Measurements from ENCODE around the gene TMEM45B.

DNA sequence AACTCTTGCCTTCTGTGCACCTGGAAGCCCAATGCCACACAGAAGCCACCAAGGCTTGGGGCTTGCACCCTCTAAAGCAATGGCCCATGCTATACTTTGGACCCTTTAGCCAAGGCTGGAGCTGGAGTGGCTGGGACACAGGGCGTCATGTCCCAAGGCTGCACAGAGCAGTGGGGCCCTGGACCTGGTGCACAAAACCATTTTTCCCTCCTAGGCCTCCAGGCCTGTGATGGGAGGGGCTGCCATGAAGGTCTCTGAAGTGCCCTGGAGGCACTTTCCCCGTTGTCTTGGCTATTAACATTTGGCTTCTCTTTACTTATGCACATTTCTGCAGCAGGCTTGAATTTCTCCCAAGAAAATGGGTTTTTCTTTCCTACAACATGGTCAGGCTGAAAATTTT, 20.6 kb upstream of the TMEM45B start:
- TF ChIP-seq CTCF (IDR thresholded peaks at IDR 0.05; ENCODE audit: poor library complexity), result no peak
- no peak for TF ChIP-seq EZH2phosphoT487 (IDR thresholded peaks at IDR 0.05; ENCODE audit: low read depth, severe bottlenecking, unreplicated experiment)

All from hepatocyte (in vitro differentiated cells).